ENCODE data around the gene FAM227B. TPM values are rescaled to one million over a fixed set of nuclear protein-coding genes. Genes with fewer than 3 reads are reported as not detected.

The FAM227B gene
- total RNA-seq, 1 donor from 2014 or later, result 5.8 TPM

DNA sequence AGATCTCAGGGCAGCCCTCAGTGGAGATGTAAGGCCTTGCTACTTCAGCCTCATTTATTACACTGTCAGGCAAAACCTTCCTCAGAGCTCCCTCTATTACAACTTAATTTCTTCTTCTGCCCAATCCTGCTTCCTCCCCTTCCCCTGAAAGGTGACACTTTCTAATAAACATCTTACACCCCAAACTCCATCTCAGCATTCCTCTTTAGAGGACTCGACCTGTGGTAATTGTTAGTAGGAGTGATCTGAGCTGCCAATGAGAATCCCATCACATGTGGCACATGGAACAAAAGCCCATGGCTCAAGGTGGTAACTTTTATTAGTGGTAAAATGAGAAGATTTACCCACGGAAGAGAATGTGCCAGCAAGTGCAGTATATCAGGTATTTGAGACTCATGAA, 30.1 kb upstream of the FAM227B start:
- Histone ChIP-seq H3K36me3 (ENCODE audit: control insufficient read depth, insufficient read depth, low read length) (peaks cover 1% of the 10 kb centered on the region), H3K4me3 (ENCODE audit: low read depth, low read length) (no peak overlapping the region), H3K27me3 (ENCODE audit: control insufficient read depth, insufficient read depth, low read length) (no peaks in the 10 kb centered on the region)
- TF ChIP-seq, protein P1, sequence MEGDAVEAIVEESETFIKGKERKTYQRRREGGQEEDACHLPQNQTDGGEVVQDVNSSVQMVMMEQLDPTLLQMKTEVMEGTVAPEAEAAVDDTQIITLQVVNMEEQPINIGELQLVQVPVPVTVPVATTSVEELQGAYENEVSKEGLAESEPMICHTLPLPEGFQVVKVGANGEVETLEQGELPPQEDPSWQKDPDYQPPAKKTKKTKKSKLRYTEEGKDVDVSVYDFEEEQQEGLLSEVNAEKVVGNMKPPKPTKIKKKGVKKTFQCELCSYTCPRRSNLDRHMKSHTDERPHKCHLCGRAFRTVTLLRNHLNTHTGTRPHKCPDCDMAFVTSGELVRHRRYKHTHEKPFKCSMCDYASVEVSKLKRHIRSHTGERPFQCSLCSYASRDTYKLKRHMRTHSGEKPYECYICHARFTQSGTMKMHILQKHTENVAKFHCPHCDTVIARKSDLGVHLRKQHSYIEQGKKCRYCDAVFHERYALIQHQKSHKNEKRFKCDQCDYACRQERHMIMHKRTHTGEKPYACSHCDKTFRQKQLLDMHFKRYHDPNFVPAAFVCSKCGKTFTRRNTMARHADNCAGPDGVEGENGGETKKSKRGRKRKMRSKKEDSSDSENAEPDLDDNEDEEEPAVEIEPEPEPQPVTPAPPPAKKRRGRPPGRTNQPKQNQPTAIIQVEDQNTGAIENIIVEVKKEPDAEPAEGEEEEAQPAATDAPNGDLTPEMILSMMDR (IDR thresholded peaks at IDR 0.05; ENCODE audit: insufficient read depth, low read length, poor library complexity, severe bottlenecking), result no peak
- DNase-seq (ENCODE audit: low read depth), result no peak

DNA sequence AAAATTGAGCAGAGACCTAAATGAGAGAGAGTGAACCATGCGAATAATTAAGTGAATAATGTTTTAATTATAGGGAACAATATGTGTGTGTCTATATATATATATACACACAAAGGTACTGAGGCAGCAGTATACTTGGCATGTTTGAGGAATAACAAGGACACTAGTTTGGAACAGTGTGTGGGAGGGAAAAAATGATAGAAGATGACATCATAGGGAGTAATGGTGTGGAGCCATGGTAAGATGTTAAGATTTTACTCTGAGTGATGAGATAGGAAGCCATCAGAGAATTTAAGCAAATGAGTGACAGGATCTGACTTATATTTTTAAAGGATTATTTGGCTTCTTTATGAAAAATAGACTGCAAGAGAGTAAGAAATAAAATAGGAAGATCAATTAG, 29.4 kb upstream of the FAM227B start:
- Histone ChIP-seq H3K27me3 (ENCODE audit: control insufficient read depth, insufficient read depth, low read length) (no peaks in the 10 kb centered on the region), H3K36me3 (ENCODE audit: control insufficient read depth, insufficient read depth, low read length) (peaks cover 1% of the 10 kb centered on the region), H3K4me3 (ENCODE audit: low read depth, low read length) (no peak overlapping the region)
- DNase-seq (ENCODE audit: low read depth), result no peak
- TF ChIP-seq, protein P1 (IDR thresholded peaks at IDR 0.05; ENCODE audit: insufficient read depth, low read length, poor library complexity, severe bottlenecking), result no peak

GRCh38 chr15:49646891-49647290, 26.3 kb upstream of the FAM227B start:
- DNase-seq (ENCODE audit: low read depth), result no peak
- TF ChIP-seq, protein P1 (IDR thresholded peaks at IDR 0.05; ENCODE audit: insufficient read depth, low read length, poor library complexity, severe bottlenecking), result no peak
- Histone ChIP-seq H3K27me3 (ENCODE audit: control insufficient read depth, insufficient read depth, low read length) (no peaks in the 10 kb centered on the region), H3K36me3 (ENCODE audit: control insufficient read depth, insufficient read depth, low read length) (peaks cover 1% of the 10 kb centered on the region), H3K4me3 (ENCODE audit: low read depth, low read length) (no peak overlapping the region)

DNA sequence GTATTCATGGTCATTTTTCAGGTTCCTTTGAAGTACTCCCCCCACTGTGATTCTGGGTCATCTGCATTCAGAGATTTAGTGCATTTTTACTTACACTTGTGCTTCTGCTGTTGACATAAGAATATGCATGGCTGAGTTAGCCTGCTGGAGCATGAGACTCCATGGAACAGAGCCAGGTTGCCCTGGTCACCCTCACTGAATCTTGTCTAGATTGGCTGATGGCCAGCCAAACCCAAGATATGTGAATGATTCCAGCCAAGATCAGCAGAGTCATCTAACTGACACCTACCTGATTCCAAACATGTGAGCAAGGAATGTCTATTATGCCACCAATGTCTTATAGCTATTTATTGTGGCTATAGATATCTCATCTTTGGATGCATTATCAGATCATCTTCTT, 25.3 kb upstream of the FAM227B start:
- TF ChIP-seq, protein P1 (IDR thresholded peaks at IDR 0.05; ENCODE audit: insufficient read depth, low read length, poor library complexity, severe bottlenecking), result no peak
- no peaks in the 10 kb centered on the region for H3K27me3 ChIP-seq (ENCODE audit: control insufficient read depth, insufficient read depth, low read length)
- H3K4me3 ChIP-seq (ENCODE audit: low read depth, low read length), result no peak overlapping the region
- peaks cover 1% of the 10 kb centered on the region for H3K36me3 ChIP-seq (ENCODE audit: control insufficient read depth, insufficient read depth, low read length)
- DNase-seq (ENCODE audit: low read depth), result peak; percentile 81

DNA sequence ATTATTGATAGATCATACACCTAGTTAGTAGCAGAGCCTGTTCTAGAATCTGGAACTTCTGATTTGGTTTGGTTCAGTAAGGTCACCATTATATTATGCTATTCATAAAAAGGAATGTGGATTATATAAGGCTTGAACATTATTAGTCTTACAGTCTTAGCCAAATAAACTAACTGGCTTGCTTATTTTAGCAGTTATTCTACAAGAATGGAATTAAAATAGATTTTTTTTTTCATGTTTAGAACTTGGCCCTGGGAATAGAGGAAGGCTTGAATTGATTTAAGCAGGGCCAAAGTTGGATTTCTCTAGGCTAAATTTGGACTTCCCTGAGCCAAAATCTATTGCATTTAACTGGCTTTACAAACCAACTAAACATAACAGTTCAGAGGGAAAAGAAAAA, 24.7 kb upstream of the FAM227B start:
- Histone ChIP-seq H3K4me3 (ENCODE audit: low read depth, low read length) (no peak overlapping the region), H3K27me3 (ENCODE audit: control insufficient read depth, insufficient read depth, low read length) (no peaks in the 10 kb centered on the region), H3K36me3 (ENCODE audit: control insufficient read depth, insufficient read depth, low read length) (peaks cover 1% of the 10 kb centered on the region)
- DNase-seq (ENCODE audit: low read depth), result no peak
- TF ChIP-seq, protein P1 (IDR thresholded peaks at IDR 0.05; ENCODE audit: insufficient read depth, low read length, poor library complexity, severe bottlenecking), result no peak

DNA sequence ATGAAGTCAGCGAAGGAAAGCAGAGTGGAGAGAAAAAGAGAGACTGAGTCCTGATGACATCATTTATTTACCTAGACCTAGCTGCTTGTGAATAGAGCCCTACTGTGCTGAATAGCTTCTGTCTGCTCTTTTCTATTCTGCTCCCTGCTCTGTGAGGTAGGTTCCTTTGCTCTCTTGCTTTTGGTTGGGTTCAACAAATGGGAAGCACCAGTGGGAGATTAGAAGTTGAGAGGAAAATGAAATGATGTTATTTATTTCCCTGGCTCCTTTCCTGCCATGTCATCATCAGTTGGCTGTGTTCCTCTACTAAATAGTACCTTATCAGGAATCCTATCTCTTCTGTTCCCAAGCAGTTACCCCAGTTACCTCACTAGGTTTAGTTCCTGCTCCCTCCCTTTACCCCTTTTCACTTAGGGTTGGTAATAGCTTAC, 23.8 kb upstream of the FAM227B start:
- H3K4me3 ChIP-seq (ENCODE audit: low read depth, low read length), result no peak overlapping the region
- peaks cover 1% of the 10 kb centered on the region for H3K36me3 ChIP-seq (ENCODE audit: control insufficient read depth, insufficient read depth, low read length)
- no peak for DNase-seq (ENCODE audit: low read depth)
- TF ChIP-seq, protein P1 (IDR thresholded peaks at IDR 0.05; ENCODE audit: insufficient read depth, low read length, poor library complexity, severe bottlenecking), result no peak
- no peaks in the 10 kb centered on the region for H3K27me3 ChIP-seq (ENCODE audit: control insufficient read depth, insufficient read depth, low read length)
